GM06990 (cell line): ENCODE measurements around the gene GH1.
"Not testable (repeated sequence)": the region's sequence is repeated elsewhere in the genome, so short reads cannot be mapped to it uniquely, and the experiment has no call there.

Experiments used
- DNase-seq: peaks from one replicate; pipeline ENCODE4 v3.0.0-alpha.2; 2011; ENCODE audit not compliant: insufficient read length; ENCODE audit errors: extremely low read depth
- H3K27me3 ChIP-seq: replicated peaks from 2 replicates; pipeline ENCODE4 v1.6.0; 2011; ENCODE audit warnings: low read length; ENCODE audit not compliant: control insufficient read depth, insufficient read depth
- H3K36me3 ChIP-seq: 2 replicates; pipeline ENCODE4 v1.5.1; 2011; ENCODE audit warnings: low read length; ENCODE audit not compliant: control insufficient read depth, insufficient read depth
- H3K4me3 ChIP-seq: replicated peaks from 2 replicates; pipeline ENCODE4 v1.5.1; 2011; ENCODE audit warnings: low read depth, mild to moderate bottlenecking, control low read depth, low read length
- TF ChIP-seq, protein P1 (sequence below): IDR thresholded peaks from 2 replicates; pipeline ENCODE4 v1.5.1; 2011; ENCODE audit warnings: low read length, control low read depth, mild to moderate bottlenecking, inconsistent platforms; ENCODE audit not compliant: insufficient read depth, poor library complexity, severe bottlenecking

The GH1 gene

DNA sequence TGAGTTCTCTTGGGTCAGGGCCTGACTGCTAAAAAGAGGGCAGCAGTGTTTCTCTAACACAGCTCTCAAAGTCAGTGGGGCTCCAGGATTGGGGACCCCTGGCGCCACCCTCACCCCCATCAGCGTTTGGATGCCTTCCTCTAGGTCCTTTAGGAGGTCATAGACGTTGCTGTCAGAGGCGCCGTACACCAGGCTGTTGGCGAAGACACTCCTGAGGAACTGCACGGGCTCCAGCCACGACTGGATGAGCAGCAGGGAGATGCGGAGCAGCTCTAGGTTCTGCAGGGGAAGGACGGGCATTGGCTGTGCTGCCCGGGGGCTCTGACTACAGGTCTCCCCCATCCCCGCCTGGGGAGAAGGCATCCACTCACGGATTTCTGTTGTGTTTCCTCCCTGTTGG, 993 bp downstream of the GH1 start:
- Histone ChIP-seq H3K4me3 (no peak overlapping the region), H3K27me3 (no peaks in the 10 kb centered on the region), H3K36me3 (no peaks in the 10 kb centered on the region)
- TF ChIP-seq, protein P1, sequence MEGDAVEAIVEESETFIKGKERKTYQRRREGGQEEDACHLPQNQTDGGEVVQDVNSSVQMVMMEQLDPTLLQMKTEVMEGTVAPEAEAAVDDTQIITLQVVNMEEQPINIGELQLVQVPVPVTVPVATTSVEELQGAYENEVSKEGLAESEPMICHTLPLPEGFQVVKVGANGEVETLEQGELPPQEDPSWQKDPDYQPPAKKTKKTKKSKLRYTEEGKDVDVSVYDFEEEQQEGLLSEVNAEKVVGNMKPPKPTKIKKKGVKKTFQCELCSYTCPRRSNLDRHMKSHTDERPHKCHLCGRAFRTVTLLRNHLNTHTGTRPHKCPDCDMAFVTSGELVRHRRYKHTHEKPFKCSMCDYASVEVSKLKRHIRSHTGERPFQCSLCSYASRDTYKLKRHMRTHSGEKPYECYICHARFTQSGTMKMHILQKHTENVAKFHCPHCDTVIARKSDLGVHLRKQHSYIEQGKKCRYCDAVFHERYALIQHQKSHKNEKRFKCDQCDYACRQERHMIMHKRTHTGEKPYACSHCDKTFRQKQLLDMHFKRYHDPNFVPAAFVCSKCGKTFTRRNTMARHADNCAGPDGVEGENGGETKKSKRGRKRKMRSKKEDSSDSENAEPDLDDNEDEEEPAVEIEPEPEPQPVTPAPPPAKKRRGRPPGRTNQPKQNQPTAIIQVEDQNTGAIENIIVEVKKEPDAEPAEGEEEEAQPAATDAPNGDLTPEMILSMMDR, result no peak
- no peak for DNase-seq

DNA sequence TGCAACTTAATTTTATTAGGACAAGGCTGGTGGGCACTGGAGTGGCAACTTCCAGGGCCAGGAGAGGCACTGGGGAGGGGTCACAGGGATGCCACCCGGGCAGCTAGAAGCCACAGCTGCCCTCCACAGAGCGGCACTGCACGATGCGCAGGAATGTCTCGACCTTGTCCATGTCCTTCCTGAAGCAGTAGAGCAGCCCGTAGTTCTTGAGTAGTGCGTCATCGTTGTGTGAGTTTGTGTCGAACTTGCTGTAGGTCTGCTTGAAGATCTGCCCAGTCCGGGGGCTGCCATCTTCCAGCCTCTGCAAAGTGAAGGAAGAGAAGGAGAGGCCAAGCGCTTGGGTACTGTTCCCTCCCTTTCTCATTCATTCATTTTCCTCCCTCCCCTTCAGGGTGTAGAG, 1.4 kb downstream of the GH1 start:
- H3K4me3 ChIP-seq, DNase-seq, H3K27me3 ChIP-seq, H3K36me3 ChIP-seq: not testable (repeated sequence)

DNA sequence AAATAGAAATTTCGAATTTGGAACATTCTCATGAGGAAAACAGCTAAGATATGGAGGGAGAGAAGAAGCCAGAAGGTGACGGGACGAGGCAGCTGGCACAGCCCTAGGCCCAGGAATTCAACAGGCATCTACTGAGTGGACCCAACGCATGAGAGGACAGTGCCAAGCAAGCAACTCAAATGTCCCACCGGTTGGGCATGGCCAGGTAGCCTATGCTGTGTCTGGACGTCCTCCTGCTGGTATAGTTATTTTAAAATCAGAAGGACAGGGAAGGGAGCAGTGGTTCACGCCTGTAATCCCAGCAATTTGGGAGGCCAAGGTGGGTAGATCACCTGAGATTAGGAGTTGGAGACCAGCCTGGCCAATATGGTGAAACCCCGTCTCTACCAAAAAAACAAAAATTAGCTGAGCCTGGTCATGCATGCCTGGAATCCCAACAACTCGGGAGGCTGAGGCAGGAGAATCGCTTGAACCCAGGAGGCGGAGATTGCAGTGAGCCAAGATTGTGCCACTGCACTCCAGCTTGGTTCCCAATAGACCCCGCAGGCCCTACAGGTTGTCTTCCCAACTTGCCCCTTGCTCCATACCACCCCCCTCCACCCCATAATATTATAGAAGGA, 2.0 kb downstream of the GH1 start:
- no peak for DNase-seq
- no peak overlapping the region for H3K4me3 ChIP-seq
- H3K27me3 ChIP-seq, result no peaks in the 10 kb centered on the region
- no peaks in the 10 kb centered on the region for H3K36me3 ChIP-seq
- TF ChIP-seq, protein P1, result no peak

DNA sequence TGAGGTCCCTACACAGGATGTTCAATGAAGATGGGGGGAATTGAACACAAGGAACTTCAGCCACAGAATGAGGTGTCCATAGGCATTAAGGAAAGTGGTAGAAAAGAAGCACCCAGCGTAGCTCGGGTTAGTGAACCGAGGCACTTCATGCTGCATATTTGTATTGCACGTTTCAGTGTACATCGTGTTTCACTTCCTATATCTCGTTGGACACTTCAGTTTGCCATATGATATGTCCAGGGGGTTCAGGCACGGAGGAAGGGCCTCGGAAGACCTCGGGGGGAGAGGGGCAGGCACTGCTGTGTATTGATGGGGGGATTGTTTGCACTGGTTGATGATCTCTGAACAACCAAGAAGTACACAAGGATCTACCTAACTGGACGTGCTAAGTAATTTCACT, 2.9 kb downstream of the GH1 start:
- not testable (repeated sequence) for H3K36me3 ChIP-seq, H3K4me3 ChIP-seq, DNase-seq

DNA sequence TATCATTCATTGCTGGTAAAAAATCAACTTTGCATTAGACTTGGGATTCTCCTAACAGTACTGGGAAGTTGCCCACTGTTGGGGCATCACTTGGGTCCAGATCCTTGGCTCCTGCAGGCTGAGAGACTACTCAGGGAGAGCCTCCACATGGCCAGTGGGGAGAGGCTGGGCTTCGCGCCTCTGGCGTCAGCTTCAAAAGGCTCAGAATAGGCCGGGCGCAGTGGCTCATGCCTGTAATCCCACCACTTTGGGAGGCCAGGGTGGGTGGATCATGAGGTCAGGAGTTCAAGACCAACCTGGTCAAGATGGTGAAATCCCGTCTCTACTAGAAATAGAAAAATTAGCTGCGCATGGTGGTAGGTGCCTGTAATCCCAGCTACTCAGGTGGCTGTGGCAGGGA, 4.2 kb downstream of the GH1 start:
- H3K36me3 ChIP-seq, result no peaks in the 10 kb centered on the region
- H3K4me3 ChIP-seq, result no peak overlapping the region
- TF ChIP-seq, protein P1, result no peak
- no peak for DNase-seq
- no peaks in the 10 kb centered on the region; the same call in 1 of the 2 replicates for H3K27me3 ChIP-seq

More for the DNA sequence above, 2.9 kb downstream of the GH1 start:
- H3K27me3 ChIP-seq, result not testable (repeated sequence)

DNA sequence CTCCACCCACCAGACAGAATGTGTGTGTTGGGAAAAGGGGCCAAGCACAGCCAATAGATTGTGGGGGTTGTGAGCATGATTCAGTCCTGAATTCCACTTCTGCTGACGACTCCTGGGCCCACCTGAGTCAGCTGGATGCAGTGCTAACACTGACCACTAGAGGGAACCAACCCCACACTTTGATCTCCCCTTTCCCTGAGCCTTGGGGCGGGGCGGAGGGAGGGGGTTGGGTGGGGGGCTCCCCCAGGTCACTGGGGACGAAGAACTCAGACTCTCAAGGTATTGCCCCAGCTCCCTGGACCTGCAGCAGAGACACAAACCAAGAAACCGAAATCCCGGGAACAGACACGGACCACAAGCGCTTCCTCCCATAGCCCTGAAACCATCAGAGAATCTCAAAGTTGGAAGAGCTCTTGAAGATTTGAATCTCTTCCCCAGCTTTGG, 7.0 kb downstream of the GH1 start:
- TF ChIP-seq, protein P1, result peak; percentile 67
- Histone ChIP-seq H3K36me3 (no peaks in the 10 kb centered on the region), H3K4me3 (no peak overlapping the region), H3K27me3 (no peaks in the 10 kb centered on the region; the same call in 1 of the 2 replicates)
- no peak for DNase-seq
